ENCODE results near the gene CBARP.

The CBARP gene

GRCh38 chr19:1256646-1257474 lies 19.1 kb upstream of the CBARP start:
- TF ChIP-seq GATA3 (IDR thresholded peaks at IDR 0.05; ENCODE audit: low read depth, low read length): no peak
- no peak for TF ChIP-seq GATA2 (IDR thresholded peaks at IDR 0.05; ENCODE audit: low read depth, low read length)

- TF ChIP-seq GATA3 (IDR thresholded peaks at IDR 0.05; ENCODE audit: low read depth, low read length) (no peak), GATA2 (IDR thresholded peaks at IDR 0.05; ENCODE audit: low read depth, low read length) (no peak)
These were observed 17.7 kb upstream of the CBARP start for GRCh38 chr19:1255186-1256161.

DNA sequence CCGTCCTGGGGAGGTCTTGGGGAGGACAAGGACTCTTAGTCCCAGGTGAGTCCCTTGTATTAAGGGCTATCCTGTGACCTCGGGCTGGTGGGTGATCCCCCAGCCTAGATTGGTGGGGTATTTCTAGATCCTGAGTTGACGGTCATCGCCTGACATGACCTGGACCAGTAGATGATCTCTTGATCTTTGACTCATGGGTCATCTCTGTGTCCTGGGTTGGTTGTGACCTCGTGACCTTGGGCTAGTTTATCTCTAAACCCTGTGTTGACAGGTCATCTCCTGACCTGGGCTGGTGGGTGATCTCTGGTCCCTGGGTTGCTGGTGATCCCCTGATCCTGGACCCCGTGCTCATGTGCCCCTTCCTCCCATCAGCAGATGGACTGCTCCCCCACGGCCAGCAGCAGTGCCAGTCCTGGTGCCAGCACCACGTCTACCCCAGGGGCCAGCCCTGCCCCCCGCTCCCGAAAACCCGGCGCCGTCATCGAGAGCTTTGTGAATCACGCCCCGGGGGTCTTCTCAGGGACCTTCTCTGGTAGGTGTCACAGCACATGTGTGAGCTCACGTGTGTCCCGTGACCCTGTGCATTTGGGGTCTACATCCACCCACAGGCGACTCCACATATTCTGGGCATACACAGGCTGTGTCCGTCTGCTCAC lies 16.9 kb upstream of the CBARP start:
- no peak for TF ChIP-seq GATA3 (IDR thresholded peaks at IDR 0.05; ENCODE audit: low read depth, low read length)
- no peak for TF ChIP-seq GATA2 (IDR thresholded peaks at IDR 0.05; ENCODE audit: low read depth, low read length)

DNA sequence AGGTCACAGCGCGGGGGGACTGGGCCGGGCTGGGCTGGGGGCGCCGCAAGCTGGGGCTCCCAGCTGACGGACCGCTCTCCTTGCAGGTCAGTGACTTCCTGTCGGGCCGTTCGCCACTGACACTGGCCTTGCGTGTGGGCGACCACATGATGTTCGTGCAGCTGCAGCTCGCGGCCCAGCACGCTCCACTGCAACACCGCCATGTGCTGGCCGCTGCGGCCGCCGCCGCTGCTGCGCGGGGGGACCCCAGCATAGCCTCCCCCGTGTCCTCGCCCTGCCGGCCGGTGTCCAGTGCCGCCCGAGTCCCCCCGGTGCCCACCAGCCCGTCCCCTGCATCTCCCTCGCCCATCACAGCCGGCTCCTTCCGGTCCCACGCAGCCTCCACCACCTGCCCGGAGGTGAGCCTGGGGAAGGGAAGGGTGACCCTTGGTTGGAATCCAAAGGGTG lies 16.3 kb upstream of the CBARP start:
- TF ChIP-seq GATA3 (IDR thresholded peaks at IDR 0.05; ENCODE audit: low read depth, low read length): no peak
- no peak for TF ChIP-seq GATA2 (IDR thresholded peaks at IDR 0.05; ENCODE audit: low read depth, low read length)

DNA sequence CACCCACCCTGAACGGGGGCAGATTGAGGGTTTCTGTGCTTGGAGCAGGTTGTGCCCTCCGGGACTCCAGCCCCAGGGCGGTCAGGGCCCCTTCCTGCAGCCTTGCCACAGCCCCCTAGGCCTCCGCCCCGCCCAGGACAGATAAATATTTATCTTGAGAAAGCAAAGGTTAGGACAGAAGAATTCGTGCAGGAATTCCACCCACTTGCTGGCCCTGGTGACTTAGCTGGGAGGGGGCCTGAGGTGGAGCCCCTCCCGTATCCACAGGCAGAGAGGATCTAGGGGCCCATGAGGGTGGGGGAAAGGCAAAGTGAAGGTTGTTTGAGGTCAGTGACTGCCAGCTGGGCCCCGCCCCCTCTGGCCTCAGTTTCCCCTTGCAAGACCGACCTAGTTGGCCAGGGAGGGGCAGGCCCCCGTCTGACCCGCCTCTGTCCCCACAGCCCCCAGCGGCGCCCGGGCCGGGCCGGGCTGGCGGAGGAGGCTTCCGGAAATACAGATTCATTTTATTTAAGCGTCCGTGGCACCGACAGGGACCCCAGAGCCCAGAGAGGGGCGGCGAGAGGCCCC lies 15.8 kb upstream of the CBARP start:
- TF ChIP-seq GATA3 (IDR thresholded peaks at IDR 0.05; ENCODE audit: low read depth, low read length): no peak
- TF ChIP-seq GATA2 (IDR thresholded peaks at IDR 0.05; ENCODE audit: low read depth, low read length): no peak

DNA sequence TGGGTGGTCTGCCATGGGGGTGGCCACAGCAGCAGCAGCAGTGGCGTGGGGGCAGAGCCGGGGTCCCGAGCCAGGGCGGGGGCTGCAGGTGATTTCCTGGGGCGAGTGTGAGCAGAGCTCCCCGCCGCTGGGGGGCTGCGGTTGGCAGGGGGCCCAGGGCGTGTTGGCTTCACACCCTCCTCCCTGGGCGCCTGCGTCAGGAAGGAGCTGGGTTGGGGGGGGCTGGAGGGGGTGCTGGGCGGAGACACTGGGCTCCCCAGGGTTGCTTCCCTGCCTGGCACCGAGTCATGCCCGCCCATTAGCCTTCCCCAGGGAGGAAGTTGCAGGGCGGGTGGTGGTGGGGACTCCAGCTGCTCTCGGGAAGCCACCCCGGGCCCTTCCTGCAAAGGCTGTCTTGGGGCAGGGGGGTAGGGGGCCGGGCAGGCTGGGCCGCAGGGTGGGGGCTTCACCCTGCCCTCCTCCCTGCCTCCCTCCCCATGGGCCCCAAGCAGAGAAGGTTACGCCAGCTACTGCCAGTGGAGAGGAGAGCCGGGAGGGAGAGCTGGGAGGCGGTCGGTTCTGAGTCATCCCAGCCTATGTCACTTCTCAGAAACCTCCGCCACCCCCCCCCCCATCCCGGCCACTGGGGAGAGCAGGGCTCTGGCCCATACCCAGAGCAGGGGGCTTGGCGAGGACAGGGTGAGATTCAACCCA lies 15.2 kb upstream of the CBARP start:
- TF ChIP-seq GATA3 (IDR thresholded peaks at IDR 0.05; ENCODE audit: low read depth, low read length) (no peak), GATA2 (IDR thresholded peaks at IDR 0.05; ENCODE audit: low read depth, low read length) (no peak)

DNA sequence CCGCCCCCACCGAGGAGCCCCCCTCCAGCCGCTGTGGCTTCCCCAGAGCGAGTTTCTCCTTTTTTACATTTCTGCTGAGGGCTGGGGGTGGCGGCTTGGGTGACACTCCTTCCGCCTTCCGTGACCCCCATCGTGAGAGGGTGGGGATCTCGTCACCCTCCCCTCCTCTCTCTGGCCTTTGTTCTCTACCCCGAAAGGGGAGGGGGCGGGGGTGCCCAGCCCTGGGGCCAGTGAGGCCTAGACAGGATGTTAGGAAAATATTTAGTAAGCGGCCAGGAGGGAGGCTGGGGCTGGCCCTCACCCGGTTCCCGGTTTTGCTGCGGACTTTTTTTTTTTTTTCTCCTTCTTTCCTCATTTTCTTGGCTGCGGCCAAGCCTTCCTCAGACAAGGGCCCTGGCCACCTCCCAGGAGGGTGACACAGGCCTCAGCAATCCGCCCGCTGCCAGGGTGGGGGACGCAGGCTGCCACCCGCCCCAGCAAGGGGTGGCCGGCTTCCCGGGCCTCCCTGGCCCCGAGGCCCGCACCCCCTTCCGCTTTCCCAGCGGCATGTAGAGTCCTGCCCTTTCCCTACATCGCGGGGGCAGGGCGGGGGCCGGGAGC lies 14.5 kb upstream of the CBARP start:
- no peak for TF ChIP-seq GATA2 (IDR thresholded peaks at IDR 0.05; ENCODE audit: low read depth, low read length)

DNA sequence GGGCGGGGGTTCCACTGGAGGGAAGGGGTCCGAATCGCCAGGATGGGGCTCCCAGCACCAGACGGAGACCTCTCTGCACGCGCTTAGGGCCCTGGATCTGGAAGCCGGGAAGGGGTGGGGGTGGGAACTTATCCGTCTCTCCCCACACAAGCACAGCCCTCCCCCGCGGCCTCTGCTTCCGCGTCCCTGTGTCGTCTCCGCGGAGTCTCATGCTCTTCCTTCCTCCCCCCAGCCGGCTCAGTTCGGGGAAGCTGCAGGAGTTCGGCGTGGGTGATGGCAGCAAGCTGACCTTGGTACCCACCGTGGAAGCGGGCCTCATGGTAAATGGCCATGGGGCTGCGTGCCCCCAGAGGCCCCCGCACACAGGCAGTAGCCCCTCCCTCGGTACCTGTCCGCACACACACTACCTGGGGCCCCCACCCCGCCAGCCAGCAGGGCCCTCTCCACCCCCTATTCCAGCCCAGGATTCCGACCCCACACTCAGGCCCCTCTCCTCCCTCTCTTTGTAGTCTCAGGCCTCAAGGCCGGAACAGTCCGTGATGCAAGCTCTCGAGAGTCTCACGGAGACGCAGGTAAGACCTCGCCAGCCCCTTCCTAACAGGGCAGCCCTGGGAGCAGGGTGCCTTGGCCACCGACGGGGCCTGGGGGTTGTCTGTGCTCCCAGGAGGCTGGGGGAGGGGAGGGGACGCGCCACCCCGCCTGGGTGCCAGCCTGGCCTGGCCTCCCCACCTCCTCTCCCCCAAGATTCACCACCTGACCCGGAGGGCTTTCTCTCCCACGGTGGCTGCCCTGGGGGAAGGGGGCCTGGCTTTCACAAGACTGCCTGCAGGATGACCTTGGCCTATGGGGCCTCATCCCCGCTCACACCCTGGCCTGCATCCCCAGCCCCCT lies 13.8 kb upstream of the CBARP start:
- TF ChIP-seq GATA2 (IDR thresholded peaks at IDR 0.05; ENCODE audit: low read depth, low read length) (no peak), GATA3 (IDR thresholded peaks at IDR 0.05; ENCODE audit: low read depth, low read length) (no peak)

GRCh38 chr19:1250437-1251260 lies 12.8 kb upstream of the CBARP start:
- no peak for TF ChIP-seq GATA3 (IDR thresholded peaks at IDR 0.05; ENCODE audit: low read depth, low read length)
- no peak for TF ChIP-seq GATA2 (IDR thresholded peaks at IDR 0.05; ENCODE audit: low read depth, low read length)

- TF ChIP-seq GATA2 (IDR thresholded peaks at IDR 0.05; ENCODE audit: low read depth, low read length): no peak
- no peak for TF ChIP-seq GATA3 (IDR thresholded peaks at IDR 0.05; ENCODE audit: low read depth, low read length)
These were observed 12.2 kb upstream of the CBARP start for GRCh38 chr19:1249990-1250436.

- TF ChIP-seq GATA2 (IDR thresholded peaks at IDR 0.05; ENCODE audit: low read depth, low read length) (no peak), GATA3 (IDR thresholded peaks at IDR 0.05; ENCODE audit: low read depth, low read length) (no peak)
These were observed 11.6 kb upstream of the CBARP start for GRCh38 chr19:1249298-1249989.

All from SH-SY5Y (cell line).